Measurements from ENCODE around the gene RBKS.

GRCh38 chr2:27736890-27737204 lies 153.3 kb downstream of the RBKS start:
- TF ChIP-seq CTCF (conservative IDR thresholded peaks at IDR 0.05 in 1 of 2, IDR thresholded peaks at IDR 0.05 in 1 of 2; ENCODE audit: low read depth in 1 of 2, low read length in 2 of 2), result no peak
- TF ChIP-seq EZH2 (IDR thresholded peaks at IDR 0.05; ENCODE audit: low read length, missing control alignments), result no peak
